ENCODE measurements around the gene IGF1R.

Gene IGF1R

DNA sequence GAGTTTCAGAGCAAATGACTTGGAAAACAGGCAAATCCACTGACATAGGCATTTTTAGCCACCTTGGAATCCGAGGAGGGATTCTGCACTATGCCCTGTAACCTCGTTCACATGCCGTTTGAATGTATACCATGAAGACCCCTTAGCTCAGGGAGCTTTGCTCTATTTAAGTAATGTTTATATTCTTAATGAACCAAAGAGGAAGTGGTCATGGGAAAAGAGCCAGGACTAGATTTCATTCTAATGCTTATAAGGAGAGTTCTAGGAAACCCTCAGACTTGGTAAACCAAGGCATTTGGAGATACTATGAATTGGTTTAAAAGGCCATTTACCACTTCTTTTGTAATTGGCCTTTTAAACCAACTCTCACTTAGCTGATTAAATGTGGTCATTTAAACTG is 178.9 kb downstream of the IGF1R start:
- H3K36me3 ChIP-seq (ENCODE audit: low read depth): peaks cover 28% of the 10 kb centered on the region
- H3K4me3 ChIP-seq (ENCODE audit: severe bottlenecking): no peak overlapping the region
- H3K27me3 ChIP-seq (ENCODE audit: insufficient read depth, poor library complexity, severe bottlenecking): no peaks in the 10 kb centered on the region
- TF ChIP-seq CTCF (IDR thresholded peaks at IDR 0.05; ENCODE audit: poor library complexity, severe bottlenecking): no peak
- ATAC-seq (ENCODE audit: low read depth): no peak
- peaks cover 28% of the 10 kb centered on the region for H3K9me3 ChIP-seq (ENCODE audit: severe bottlenecking)
- peaks cover 9% of the 10 kb centered on the region for H3K4me1 ChIP-seq (ENCODE audit: insufficient read depth, poor library complexity, severe bottlenecking)
- no peak for DNase-seq (ENCODE audit: low spot score)
- no peak overlapping the region for H3K27ac ChIP-seq (ENCODE audit: poor library complexity, severe bottlenecking)

GRCh38 chr15:98830034-98830634 is 181.8 kb downstream of the IGF1R start:
- no peak for TF ChIP-seq CTCF (IDR thresholded peaks at IDR 0.05; ENCODE audit: poor library complexity, severe bottlenecking)
- Histone ChIP-seq H3K4me1 (ENCODE audit: insufficient read depth, poor library complexity, severe bottlenecking) (no peaks in the 10 kb centered on the region), H3K9me3 (ENCODE audit: severe bottlenecking) (peaks cover 30% of the 10 kb centered on the region)

GRCh38 chr15:98834976-98835375 is 186.6 kb downstream of the IGF1R start:
- Histone ChIP-seq H3K4me3 (ENCODE audit: severe bottlenecking) (no peak overlapping the region), H3K4me1 (ENCODE audit: insufficient read depth, poor library complexity, severe bottlenecking) (no peaks in the 10 kb centered on the region), H3K27me3 (ENCODE audit: insufficient read depth, poor library complexity, severe bottlenecking) (no peaks in the 10 kb centered on the region), H3K36me3 (ENCODE audit: low read depth) (peaks cover 20% of the 10 kb centered on the region), H3K27ac (ENCODE audit: poor library complexity, severe bottlenecking) (no peak overlapping the region), H3K9me3 (ENCODE audit: severe bottlenecking) (peaks cover 16% of the 10 kb centered on the region)
- ATAC-seq (ENCODE audit: low read depth): no peak
- no peak for TF ChIP-seq CTCF (IDR thresholded peaks at IDR 0.05; ENCODE audit: poor library complexity, severe bottlenecking)
- DNase-seq (ENCODE audit: low spot score): no peak

More at GRCh38 chr15:98830034-98830634, 181.8 kb downstream of the IGF1R start:
- no peak overlapping the region for H3K4me3 ChIP-seq (ENCODE audit: severe bottlenecking)
- ATAC-seq (ENCODE audit: low read depth) (no peak), DNase-seq (ENCODE audit: low spot score) (no peak)
- H3K27me3 ChIP-seq (ENCODE audit: insufficient read depth, poor library complexity, severe bottlenecking): no peaks in the 10 kb centered on the region
- H3K36me3 ChIP-seq (ENCODE audit: low read depth): peaks cover 16% of the 10 kb centered on the region
- H3K27ac ChIP-seq (ENCODE audit: poor library complexity, severe bottlenecking): no peak overlapping the region

- DNase-seq (ENCODE audit: low spot score): no peak
- no peak for TF ChIP-seq CTCF (IDR thresholded peaks at IDR 0.05; ENCODE audit: poor library complexity, severe bottlenecking)
- Histone ChIP-seq H3K36me3 (ENCODE audit: low read depth) (peaks cover 16% of the 10 kb centered on the region), H3K4me1 (ENCODE audit: insufficient read depth, poor library complexity, severe bottlenecking) (no peaks in the 10 kb centered on the region), H3K27ac (ENCODE audit: poor library complexity, severe bottlenecking) (no peak overlapping the region), H3K9me3 (ENCODE audit: severe bottlenecking) (peaks cover 8% of the 10 kb centered on the region), H3K27me3 (ENCODE audit: insufficient read depth, poor library complexity, severe bottlenecking) (no peaks in the 10 kb centered on the region), H3K4me3 (ENCODE audit: severe bottlenecking) (no peak overlapping the region)
- ATAC-seq (ENCODE audit: low read depth): no peak
Observed at GRCh38 chr15:98835876-98836275, 187.5 kb downstream of the IGF1R start.
